Stomach (tissue), 9 donors: Measurements from ENCODE around the gene LMTK2. TPM values are rescaled to one million over a fixed set of nuclear protein-coding genes. Genes with fewer than 3 reads are reported as not detected.

ENCODE experiments used
- DNase-seq, 2 donors: peaks; one replicate each; pipeline versions ENCODE4 v3.0.0 to v3.0.0-alpha.2; 2013 to 2019
- H3K27ac ChIP-seq, 5 donors: fragments of 200-600 bp in 4 of 5; sonication (generic) in 4 of 5; one replicate each; pipeline ENCODE4 v1.5.1; 2013 to 2019; ENCODE audit warnings: mild to moderate bottlenecking in 1 of 5, moderate library complexity in 1 of 5
- H3K27me3 ChIP-seq, 3 donors: fragments of 200-600 bp; sonication (generic); one replicate each; pipeline ENCODE4 v1.5.1; 2017 to 2019; ENCODE audit warnings: mixed run types in 1 of 3
- H3K36me3 ChIP-seq, 4 donors: fragments of 200-600 bp; sonication (generic); 1 replicate in 3 of 4; 2 replicates in 1 of 4; pipeline ENCODE4 v1.5.1; 2016 to 2019
- H3K4me1 ChIP-seq, 4 donors: fragments of 200-600 bp; sonication (generic); one replicate each; pipeline ENCODE4 v1.5.1; 2016 to 2019
- H3K4me3 ChIP-seq, 4 donors: fragments of 200-600 bp; sonication (generic) in 3 of 4; one replicate each; pipeline ENCODE4 v1.5.1; 2016 to 2019; ENCODE audit warnings: mild to moderate bottlenecking in 1 of 4
- H3K9me3 ChIP-seq, 4 donors: fragments of 200-600 bp; sonication (generic); one replicate each; pipeline ENCODE4 v1.5.1; 2016 to 2019
- CTCF ChIP-seq, 7 experiments: fragments of 450-650 bp in 4 of 7; fragments of 200-600 bp in 3 of 7; sonication (generic) in 3 of 7; IDR thresholded peaks; one replicate each; pipeline ENCODE4 v1.5.1; 2016 to 2019; ENCODE audit warnings: antibody characterized with exemption in 7 of 7, control low read depth in 2 of 7, mild to moderate bottlenecking in 1 of 7
- EP300 ChIP-seq: sonication (generic); formaldehyde crosslinking; IDR thresholded peaks from one replicate; pipeline ENCODE4 v1.6.1; 2017; ENCODE audit warnings: antibody characterized with exemption
- POLR2A ChIP-seq, 4 donors: fragments of 450-650 bp; IDR thresholded peaks; one replicate each; pipeline ENCODE4 v1.6.1; 2016; ENCODE audit warnings: antibody characterized with exemption in 4 of 4, control low read depth in 2 of 4, mild to moderate bottlenecking in 1 of 4, moderate library complexity in 1 of 4
- POLR2AphosphoS5 ChIP-seq, 3 donors: sonication (generic); formaldehyde crosslinking; IDR thresholded peaks; one replicate each; pipeline ENCODE4 v1.6.1; 2016; ENCODE audit warnings: antibody characterized with exemption in 3 of 3
- WGBS, 5 donors: extraction: QIAGEN DNeasy Blood & Tissue Kit in 3 of 5; methylation state at CpG; one replicate each; pipeline versions ENCODE4 v1.1.5 to v1.1.7; 2013 to 2018; 5-methylcytosine and 5-hydroxymethylcytosine counted together
- intact Hi-C: fragments of 100-400 bp; cut with DNase I; formaldehyde crosslinking; loops from one replicate; pipeline ENCODE4 v1.15.1; 2023; ENCODE audit warnings: low total_unique reads
- polyA plus RNA-seq, 3 donors: library from polyadenylated mRNA; stranded (reverse); fragments of 200-250 nt; gene quantifications; one replicate each; pipeline ENCODE4 v1.2.3, GENCODE V29; 2013
- total RNA-seq, 5 donors: library from RNA; depleted of rRNA; stranded (reverse); fragments of >200 nt; gene quantifications; one replicate each; pipeline versions ENCODE4 v1.1.0 to v1.2.3, GENCODE V29; 2014 to 2016
- donor health status: healthy with polysubstance abuse.
- donor health status: Bipolar disorder and iron deficiency.
- donor health status: healthy.

Gene LMTK2
- total and polyA plus RNA-seq, 8 donors: 1.4 to 42.6 (median 19.3) TPM

GRCh38 chr7:98233219-98234070 lies 126.8 kb downstream of the LMTK2 start:
- H3K36me3 ChIP-seq: peaks cover 12 to 96% (median 86%) of the 10 kb centered on the region in 4 donors

GRCh38 chr7:98234429-98235147 lies 127.9 kb downstream of the LMTK2 start:
- DNase-seq: no peak
- Histone ChIP-seq H3K27me3 (no peaks in the 10 kb centered on the region), H3K9me3 (no peaks in the 10 kb centered on the region), H3K27ac (no peak overlapping the region), H3K4me3 (no peak overlapping the region), H3K4me1 (no peaks in the 10 kb centered on the region), H3K36me3 (peaks cover 11 to 96% (median 86%) of the 10 kb centered on the region in 4 donors)
- intact Hi-C loops: no loop called here
- WGBS, 5 donors: 94 to 97% (median 95%) methylated on average over 10 of the region's 10 CpGs
- TF ChIP-seq EP300 (no peak), POLR2A (IDR thresholded peaks at IDR 0.05) (no peak), CTCF (IDR thresholded peaks at IDR 0.05) (no peak), POLR2AphosphoS5 (IDR thresholded peaks at IDR 0.05) (no peak)

More at GRCh38 chr7:98233219-98234070, 126.8 kb downstream of the LMTK2 start:
- no peak for TF ChIP-seq POLR2A (IDR thresholded peaks at IDR 0.05)
- no peak for TF ChIP-seq CTCF (IDR thresholded peaks at IDR 0.05)
- TF ChIP-seq EP300: no peak
- TF ChIP-seq POLR2AphosphoS5 (IDR thresholded peaks at IDR 0.05): no peak
- Histone ChIP-seq H3K27me3 (no peaks in the 10 kb centered on the region), H3K9me3 (no peaks in the 10 kb centered on the region), H3K4me3 (no peak overlapping the region), H3K4me1 (no peaks in the 10 kb centered on the region), H3K27ac (no peak overlapping the region)
- intact Hi-C loops: no loop called here
- 90 to 95% (median 92%) methylated on average over 18 to 32 of the region's 32 CpGs for WGBS, 5 donors
- no peak for DNase-seq

GRCh38 chr7:98235901-98236300 lies 129.2 kb downstream of the LMTK2 start:
- no peaks in the 10 kb centered on the region for H3K27me3 ChIP-seq
- peaks cover 9 to 96% (median 87%) of the 10 kb centered on the region in 4 donors for H3K36me3 ChIP-seq
- intact Hi-C loops: no loop called here
- no peaks in the 10 kb centered on the region for H3K4me1 ChIP-seq
- no peak for DNase-seq
- H3K27ac ChIP-seq: no peak overlapping the region
- H3K4me3 ChIP-seq: no peak overlapping the region
- TF ChIP-seq POLR2A (IDR thresholded peaks at IDR 0.05): no peak
- TF ChIP-seq CTCF (IDR thresholded peaks at IDR 0.05): no peak
- no peak for TF ChIP-seq EP300
- no peak for TF ChIP-seq POLR2AphosphoS5 (IDR thresholded peaks at IDR 0.05)
- H3K9me3 ChIP-seq: no peaks in the 10 kb centered on the region
- 93 to 95% (median 94%) methylated on average over 8 to 11 of the region's 11 CpGs for WGBS, 5 donors

- H3K4me3 ChIP-seq: no peak overlapping the region
- H3K9me3 ChIP-seq: no peaks in the 10 kb centered on the region
- H3K4me1 ChIP-seq: no peaks in the 10 kb centered on the region
- intact Hi-C loops: no loop called here
- no peak overlapping the region for H3K27ac ChIP-seq
- no peak for TF ChIP-seq EP300
- TF ChIP-seq POLR2A (IDR thresholded peaks at IDR 0.05): no peak
- no peak for TF ChIP-seq CTCF (IDR thresholded peaks at IDR 0.05)
- no peak for TF ChIP-seq POLR2AphosphoS5 (IDR thresholded peaks at IDR 0.05)
- DNase-seq: no peak
- WGBS, 5 donors: 89 to 94% (median 93%) methylated on average over 21 to 25 of the region's 25 CpGs
- H3K36me3 ChIP-seq: peaks cover 9 to 98% (median 84%) of the 10 kb centered on the region in 4 donors
- H3K27me3 ChIP-seq: no peaks in the 10 kb centered on the region
Measured at GRCh38 chr7:98236355-98237185, 129.9 kb downstream of the LMTK2 start.
